ENCODE results near the gene ITGB5. TPM values are rescaled to one million over a fixed set of nuclear protein-coding genes. Genes with fewer than 3 reads are reported as not detected.

Gene ITGB5
- total RNA-seq, 1 donor from 2014 or later, result 501 TPM

DNA sequence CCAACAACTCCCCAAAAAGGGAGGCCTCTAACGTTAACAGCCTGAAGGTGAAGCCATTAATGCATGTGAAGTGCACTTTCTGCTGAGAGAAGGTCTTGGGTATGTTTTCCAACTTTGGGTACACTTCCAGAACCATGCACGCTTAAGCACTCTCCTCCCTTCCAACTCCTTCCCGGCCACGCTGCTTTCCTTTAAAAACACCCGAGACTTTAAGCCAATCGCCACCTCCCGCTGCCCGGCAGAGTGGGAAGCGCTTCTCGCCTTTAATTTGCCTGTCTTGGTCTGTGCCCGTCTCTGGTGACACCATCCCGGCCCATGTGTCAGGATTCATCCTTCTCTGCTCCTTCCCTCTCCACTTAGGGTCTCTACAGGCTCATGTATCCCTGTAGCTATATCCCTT lies 35.3 kb downstream of the ITGB5 start:
- peaks cover 6% of the 10 kb centered on the region for H3K9me3 Mint-ChIP-seq (ENCODE audit: low read depth)
- H3K36me3 Mint-ChIP-seq (ENCODE audit: low read depth), result peaks cover 34% of the 10 kb centered on the region
- no peak overlapping the region for H3K4me3 Mint-ChIP-seq (ENCODE audit: unreplicated experiment)

DNA sequence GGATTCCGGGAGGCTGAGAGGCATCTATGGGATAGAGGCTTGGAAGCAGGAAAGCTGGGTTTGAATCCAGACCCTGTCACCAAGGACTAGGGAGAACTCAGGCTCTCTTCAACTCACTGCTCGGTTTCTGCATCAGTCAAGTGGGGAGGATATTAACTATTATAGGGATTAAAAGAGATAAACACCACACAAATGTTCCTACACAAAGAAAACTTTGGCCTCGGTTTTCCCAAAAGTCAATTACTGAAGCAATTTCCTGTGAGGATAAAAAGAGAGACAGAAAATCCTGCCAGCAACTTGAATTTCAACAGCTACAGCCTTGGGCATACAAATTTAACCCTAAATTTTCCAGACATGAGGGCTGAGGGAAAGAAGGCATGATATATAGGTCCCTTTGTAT lies 36.0 kb downstream of the ITGB5 start:
- TF ChIP-seq, protein P1, sequence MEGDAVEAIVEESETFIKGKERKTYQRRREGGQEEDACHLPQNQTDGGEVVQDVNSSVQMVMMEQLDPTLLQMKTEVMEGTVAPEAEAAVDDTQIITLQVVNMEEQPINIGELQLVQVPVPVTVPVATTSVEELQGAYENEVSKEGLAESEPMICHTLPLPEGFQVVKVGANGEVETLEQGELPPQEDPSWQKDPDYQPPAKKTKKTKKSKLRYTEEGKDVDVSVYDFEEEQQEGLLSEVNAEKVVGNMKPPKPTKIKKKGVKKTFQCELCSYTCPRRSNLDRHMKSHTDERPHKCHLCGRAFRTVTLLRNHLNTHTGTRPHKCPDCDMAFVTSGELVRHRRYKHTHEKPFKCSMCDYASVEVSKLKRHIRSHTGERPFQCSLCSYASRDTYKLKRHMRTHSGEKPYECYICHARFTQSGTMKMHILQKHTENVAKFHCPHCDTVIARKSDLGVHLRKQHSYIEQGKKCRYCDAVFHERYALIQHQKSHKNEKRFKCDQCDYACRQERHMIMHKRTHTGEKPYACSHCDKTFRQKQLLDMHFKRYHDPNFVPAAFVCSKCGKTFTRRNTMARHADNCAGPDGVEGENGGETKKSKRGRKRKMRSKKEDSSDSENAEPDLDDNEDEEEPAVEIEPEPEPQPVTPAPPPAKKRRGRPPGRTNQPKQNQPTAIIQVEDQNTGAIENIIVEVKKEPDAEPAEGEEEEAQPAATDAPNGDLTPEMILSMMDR (IDR thresholded peaks at IDR 0.05), result no peak
- DNase-seq (ENCODE audit: low spot score), result no peak
- peak overlapping the region; percentile 96 for H3K27ac Mint-ChIP-seq (ENCODE audit: unreplicated experiment)
- no peaks in the 10 kb centered on the region for H3K27me3 Mint-ChIP-seq (ENCODE audit: low read depth)
- H3K4me1 Mint-ChIP-seq (ENCODE audit: low read depth), result peaks cover 70% of the 10 kb centered on the region
- peaks cover 35% of the 10 kb centered on the region for H3K36me3 Mint-ChIP-seq (ENCODE audit: low read depth)
- peaks cover 6% of the 10 kb centered on the region for H3K9me3 Mint-ChIP-seq (ENCODE audit: low read depth)
- H3K4me3 Mint-ChIP-seq (ENCODE audit: unreplicated experiment), result no peak overlapping the region

More for the DNA sequence above, 35.3 kb downstream of the ITGB5 start:
- Mint-ChIP-seq H3K4me1 (ENCODE audit: low read depth) (peaks cover 70% of the 10 kb centered on the region), H3K27me3 (ENCODE audit: low read depth) (no peaks in the 10 kb centered on the region), H3K27ac (ENCODE audit: unreplicated experiment) (peak overlapping the region; percentile 96)
- no peak for DNase-seq (ENCODE audit: low spot score)
- TF ChIP-seq, protein P1 (IDR thresholded peaks at IDR 0.05), result no peak

DNA sequence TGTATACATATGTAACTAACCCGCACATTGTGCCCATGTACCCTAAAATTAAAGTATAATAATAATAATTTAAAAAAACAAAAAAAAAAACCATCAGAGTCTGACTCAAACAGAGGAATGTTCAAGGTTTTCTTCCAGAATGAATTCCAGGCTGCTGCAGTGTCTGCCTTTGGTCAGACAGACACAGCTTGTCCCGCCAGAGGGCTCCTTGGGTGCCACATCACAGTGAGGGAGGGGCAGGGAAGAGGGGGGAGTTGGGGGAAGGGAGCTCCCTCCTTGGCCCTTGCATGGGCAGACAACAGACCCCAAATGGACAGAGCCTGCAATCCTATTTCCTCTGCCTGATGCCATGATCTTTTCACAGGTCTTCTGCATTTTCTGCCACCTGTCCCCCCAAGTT lies 36.5 kb downstream of the ITGB5 start:
- Mint-ChIP-seq H3K4me1 (ENCODE audit: low read depth) (peaks cover 70% of the 10 kb centered on the region), H3K4me3 (ENCODE audit: unreplicated experiment) (peak overlapping the region; percentile 19), H3K36me3 (ENCODE audit: low read depth) (peaks cover 33% of the 10 kb centered on the region), H3K27ac (ENCODE audit: unreplicated experiment) (peak overlapping the region; percentile 96), H3K9me3 (ENCODE audit: low read depth) (peaks cover 6% of the 10 kb centered on the region), H3K27me3 (ENCODE audit: low read depth) (no peaks in the 10 kb centered on the region)
- TF ChIP-seq, protein P1 (IDR thresholded peaks at IDR 0.05), result peak; percentile 63
- DNase-seq (ENCODE audit: low spot score), result no peak

DNA sequence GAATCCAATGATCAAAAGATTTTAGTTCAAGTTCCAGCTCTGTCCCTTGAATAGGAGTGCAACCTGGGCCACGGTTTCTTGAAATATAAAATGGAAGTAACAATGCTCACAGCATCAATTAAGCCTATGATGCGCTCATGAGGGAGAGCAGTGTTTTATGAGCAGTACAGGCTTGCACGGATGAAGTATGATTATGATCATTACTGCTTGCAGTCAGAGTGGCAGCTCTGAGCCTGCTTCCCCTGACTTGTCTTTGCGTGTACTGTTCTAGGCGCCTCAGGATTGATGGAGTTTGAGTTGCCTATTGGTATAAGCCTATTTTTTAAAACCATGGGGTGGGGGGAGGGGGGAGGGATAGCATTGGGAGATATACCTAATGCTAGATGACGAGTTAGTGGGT lies 37.0 kb downstream of the ITGB5 start:
- Mint-ChIP-seq H3K4me1 (ENCODE audit: low read depth) (peaks cover 72% of the 10 kb centered on the region), H3K9me3 (ENCODE audit: low read depth) (peaks cover 6% of the 10 kb centered on the region), H3K36me3 (ENCODE audit: low read depth) (peaks cover 31% of the 10 kb centered on the region), H3K4me3 (ENCODE audit: unreplicated experiment) (no peak overlapping the region), H3K27ac (ENCODE audit: unreplicated experiment) (peak overlapping the region; percentile 56), H3K27me3 (ENCODE audit: low read depth) (no peaks in the 10 kb centered on the region)
- DNase-seq (ENCODE audit: low spot score), result no peak
- TF ChIP-seq, protein P1 (IDR thresholded peaks at IDR 0.05), result no peak

DNA sequence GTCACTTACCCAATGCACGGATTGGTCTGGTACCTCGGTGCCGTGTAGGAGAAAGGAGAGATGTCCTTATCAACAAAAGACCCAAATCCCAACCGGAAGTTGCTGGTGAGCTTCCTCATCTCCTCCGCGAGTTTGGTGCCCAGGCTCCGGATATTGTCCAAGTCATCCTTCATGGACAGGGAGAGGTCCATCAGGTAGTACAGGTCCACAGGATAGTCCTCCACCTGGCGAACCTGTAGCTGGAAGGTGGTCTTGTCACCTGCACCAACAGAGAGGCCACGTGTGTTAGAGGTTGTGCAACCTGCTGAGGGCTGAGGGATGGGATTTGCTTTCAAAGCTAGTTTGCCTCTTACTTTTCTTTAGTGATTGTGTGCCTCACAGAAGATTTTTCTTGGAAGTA lies 38.9 kb downstream of the ITGB5 start:
- TF ChIP-seq, protein P1 (IDR thresholded peaks at IDR 0.05), result no peak
- peaks cover 79% of the 10 kb centered on the region for H3K4me1 Mint-ChIP-seq (ENCODE audit: low read depth)

More for the DNA sequence above, 38.9 kb downstream of the ITGB5 start:
- no peak for DNase-seq (ENCODE audit: low spot score)
- H3K27me3 Mint-ChIP-seq (ENCODE audit: low read depth), result no peaks in the 10 kb centered on the region
- no peak overlapping the region for H3K27ac Mint-ChIP-seq (ENCODE audit: unreplicated experiment)
- no peaks in the 10 kb centered on the region for H3K9me3 Mint-ChIP-seq (ENCODE audit: low read depth)
- H3K36me3 Mint-ChIP-seq (ENCODE audit: low read depth), result peaks cover 29% of the 10 kb centered on the region
- H3K4me3 Mint-ChIP-seq (ENCODE audit: unreplicated experiment), result no peak overlapping the region
